RKO (cell line): ENCODE results near the gene HOXC13.

Experiments
- DNase-seq: peaks from one replicate; pipeline ENCODE4 v3.0.0-alpha.2; 2016; ENCODE audit warnings: low spot score

HOXC13 gene

GRCh38 chr12:53982648-53983567, 44.3 kb downstream of the HOXC13 start:
- DNase-seq: no peak

GRCh38 chr12:53983568-53983949, 44.9 kb downstream of the HOXC13 start:
- no peak for DNase-seq

GRCh38 chr12:53983950-53984572, 45.4 kb downstream of the HOXC13 start:
- no peak for DNase-seq

GRCh38 chr12:53984901-53985691, 46.5 kb downstream of the HOXC13 start, which contains the start of gene HOXC10:
TSS of gene HOXC10 (plus strand) at chr12:53985146. CDS start at chr12:53985260, 114 bp downstream.
- peak; percentile 96 for DNase-seq

GRCh38 chr12:53985692-53985993, 47.0 kb downstream of the HOXC13 start:
- no peak for DNase-seq

- no peak for DNase-seq
These were observed 47.5 kb downstream of the HOXC13 start for GRCh38 chr12:53985994-53986685.

- DNase-seq: no peak
These were observed 48.3 kb downstream of the HOXC13 start for GRCh38 chr12:53986686-53987483.

GRCh38 chr12:53987787-53988230, 49.2 kb downstream of the HOXC13 start:
- DNase-seq: no peak

GRCh38 chr12:53988541-53989226, 50.1 kb downstream of the HOXC13 start:
- DNase-seq: no peak

- DNase-seq: no peak
These were observed 50.8 kb downstream of the HOXC13 start for GRCh38 chr12:53989227-53990113.

GRCh38 chr12:53990311-53991076, 51.9 kb downstream of the HOXC13 start:
- DNase-seq: no peak

- DNase-seq: no peak
These were observed 52.4 kb downstream of the HOXC13 start for GRCh38 chr12:53991077-53991460.

GRCh38 chr12:53992377-53992889, 53.8 kb downstream of the HOXC13 start:
- no peak for DNase-seq

- no peak for DNase-seq
These were observed 54.8 kb downstream of the HOXC13 start for GRCh38 chr12:53993162-53994008.

- DNase-seq: no peak
These were observed 55.3 kb downstream of the HOXC13 start for GRCh38 chr12:53994009-53994263.

GRCh38 chr12:53994264-53995001, 55.8 kb downstream of the HOXC13 start:
- DNase-seq: peak; percentile 22

- DNase-seq: no peak
These were observed 56.4 kb downstream of the HOXC13 start for GRCh38 chr12:53995002-53995377.
